GM18868 (cell line): Measurements from ENCODE around the gene ZNG1E.
"Not testable (repeated sequence)": the region's sequence is repeated elsewhere in the genome, so short reads cannot be mapped to it uniquely, and the experiment has no call there.

Experiments
- ATAC-seq: cut with Tn5 transposase; IDR thresholded peaks from one replicate; pipeline ENCODE4 v1.9.1; 2021; ENCODE audit warnings: mild to moderate bottlenecking, moderate library complexity; ENCODE audit not compliant: unreplicated experiment

The ZNG1E gene

GRCh38 chr9:65675589-65676021, at the start of gene ZNG1E:
ZNG1E (plus strand) TSS chr9:65675928; CDS start chr9:65675977, 49 bp downstream.
- ATAC-seq = not testable (repeated sequence)

GRCh38 chr9:65673579-65673978, 2.1 kb upstream of the ZNG1E start:
- not testable (repeated sequence) for ATAC-seq

GRCh38 chr9:65675018-65675417, 710 bp upstream of the ZNG1E start:
- not testable (repeated sequence) for ATAC-seq

GRCh38 chr9:65676389-65676788, 661 bp downstream of the ZNG1E start:
- not testable (repeated sequence) for ATAC-seq

GRCh38 chr9:65678533-65678932, 2.8 kb downstream of the ZNG1E start:
- ATAC-seq = not testable (repeated sequence)

GRCh38 chr9:65703550-65703949, 27.8 kb downstream of the ZNG1E start:
- not testable (repeated sequence) for ATAC-seq

- ATAC-seq = not testable (repeated sequence)
Observed at GRCh38 chr9:65714445-65714844, 38.7 kb downstream of the ZNG1E start.

- not testable (repeated sequence) for ATAC-seq
Observed at GRCh38 chr9:65737096-65737564, 61.4 kb downstream of the ZNG1E start, which contains the start of gene FOXD4L4. FOXD4L4 (plus strand) TSS chr9:65737146; CDS start chr9:65737146, 0 bp downstream.

GRCh38 chr9:65738133-65738532, 62.4 kb downstream of the ZNG1E start:
- ATAC-seq = not testable (repeated sequence)
